Smooth muscle cell (in vitro differentiated cells): ENCODE measurements around the gene VSX2. TPM values are rescaled to one million over a fixed set of nuclear protein-coding genes. Genes with fewer than 3 reads are reported as not detected.
A peak's percentile ranks its signal among the peaks of the same experiment; 100 is the strongest.

Experiments used
- DNase-seq: peaks from one replicate; lab custom pipeline; 2025; ENCODE audit not compliant: unreplicated experiment; lab: John Stamatoyannopoulos, UW
- H2AFZ ChIP-seq: fragments of 200-600 bp; sonication (generic); 2 replicates; pipeline ENCODE4 v1.6.0; 2016; ENCODE audit warnings: antibody characterized with exemption, low read depth, mild to moderate bottlenecking
- H3F3A ChIP-seq: fragments of 200-600 bp; sonication (generic); 2 replicates; pipeline ENCODE4 v1.6.0; 2017; ENCODE audit warnings: antibody characterized with exemption, low read depth
- H3K27ac ChIP-seq: fragments of 200-600 bp; sonication (generic); 2 replicates; pipeline ENCODE4 v1.5.1; 2016; ENCODE audit warnings: low read depth, mild to moderate bottlenecking
- H3K27me3 ChIP-seq: fragments of 200-600 bp; sonication (generic); 2 replicates; pipeline ENCODE4 v1.6.1; 2016; ENCODE audit warnings: low read depth, mild to moderate bottlenecking
- H3K36me3 ChIP-seq: fragments of 200-600 bp; sonication (generic); 2 replicates; pipeline ENCODE4 v1.5.1; 2016; ENCODE audit warnings: low read depth
- H3K4me1 ChIP-seq: fragments of 200-600 bp; sonication (generic); 2 replicates; pipeline ENCODE4 v1.5.1; 2016; ENCODE audit warnings: low read depth
- H3K4me2 ChIP-seq: fragments of 200-600 bp; sonication (generic); 2 replicates; pipeline ENCODE4 v1.6.0; 2016; ENCODE audit warnings: mild to moderate bottlenecking
- H3K4me3 ChIP-seq: fragments of 200-600 bp; sonication (generic); 2 replicates; pipeline ENCODE4 v1.5.1; 2016; ENCODE audit warnings: mild to moderate bottlenecking
- H3K79me2 ChIP-seq: fragments of 200-600 bp; sonication (generic); 2 replicates; pipeline ENCODE4 v1.6.0; 2016; ENCODE audit warnings: low read depth, mild to moderate bottlenecking
- H3K9ac ChIP-seq: fragments of 200-600 bp; sonication (generic); 2 replicates; pipeline ENCODE4 v1.6.0; 2016; ENCODE audit warnings: low read depth
- H3K9me3 ChIP-seq: fragments of 200-600 bp; sonication (generic); replicated peaks from 2 replicates; pipeline ENCODE4 v1.5.1; 2016; ENCODE audit warnings: low read depth
- H4K20me1 ChIP-seq: fragments of 200-600 bp; sonication (generic); 2 replicates; pipeline ENCODE4 v1.6.0; 2016; ENCODE audit warnings: low read depth
- WGBS: methylation state at CpG from one replicate; pipeline ENCODE4 v1.1.7; 2016; ENCODE audit warnings: low lambda C conversion rate; 5-methylcytosine and 5-hydroxymethylcytosine counted together
- polyA plus RNA-seq: library from polyadenylated mRNA; unstranded; fragments of >200 nt; fragmentation: Nextera tagmentation; extraction: Ambion mirVana; gene quantifications from 2 replicates; pipeline ENCODE4 v1.2.1, GENCODE V29; 2016
- total RNA-seq: library from RNA; depleted of rRNA; stranded (reverse); fragments of >200 nt; gene quantifications from 2 replicates; pipeline ENCODE4 v1.2.3, GENCODE V29; 2014
- TF ChIP-seq, protein P1 (sequence below): fragments of 200-600 bp; sonication (generic); IDR thresholded peaks from 2 replicates; pipeline ENCODE4 v1.5.1; 2017; ENCODE audit warnings: borderline replicate concordance, mild to moderate bottlenecking, antibody characterized with exemption; ENCODE audit not compliant: insufficient read depth, poor library complexity, severe bottlenecking

VSX2 gene
- total and polyA plus RNA-seq, 2 experiments from 2014 or later = not detected

DNA sequence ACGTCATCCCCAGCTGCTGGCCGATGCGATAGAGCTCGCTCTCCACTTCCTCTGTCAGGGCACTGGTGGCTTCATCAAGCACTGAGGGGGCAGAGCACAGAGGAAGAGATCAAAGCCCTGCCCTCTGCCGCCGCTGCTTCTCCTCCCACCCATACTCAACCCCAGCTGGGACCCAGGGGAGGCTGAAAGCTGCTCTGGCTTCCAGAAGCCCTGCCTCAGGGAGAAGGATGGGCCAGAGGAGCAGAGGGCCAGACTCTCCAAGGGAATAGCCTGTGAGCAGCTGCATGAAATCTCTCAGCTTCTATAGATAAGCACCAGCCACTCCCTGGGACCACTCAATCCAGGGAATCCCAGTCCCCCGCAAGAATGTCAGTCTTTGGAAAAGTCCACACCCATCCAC is 47.5 kb downstream of the VSX2 start:
- Histone ChIP-seq H3K27me3 (no peaks in the 10 kb centered on the region), H3K4me3 (no peak overlapping the region), H3F3A (no peaks in the 10 kb centered on the region), H3K9ac (no peak overlapping the region), H3K4me1 (no peaks in the 10 kb centered on the region), H3K36me3 (no peaks in the 10 kb centered on the region), H4K20me1 (peaks cover 6% of the 10 kb centered on the region), H3K9me3 (no peaks in the 10 kb centered on the region), H3K27ac (no peak overlapping the region), H2AFZ (no peak overlapping the region), H3K79me2 (no peaks in the 10 kb centered on the region), H3K4me2 (no peak overlapping the region)
- 95% methylated on average over 7 of the region's 7 CpGs for WGBS
- TF ChIP-seq, protein P1, sequence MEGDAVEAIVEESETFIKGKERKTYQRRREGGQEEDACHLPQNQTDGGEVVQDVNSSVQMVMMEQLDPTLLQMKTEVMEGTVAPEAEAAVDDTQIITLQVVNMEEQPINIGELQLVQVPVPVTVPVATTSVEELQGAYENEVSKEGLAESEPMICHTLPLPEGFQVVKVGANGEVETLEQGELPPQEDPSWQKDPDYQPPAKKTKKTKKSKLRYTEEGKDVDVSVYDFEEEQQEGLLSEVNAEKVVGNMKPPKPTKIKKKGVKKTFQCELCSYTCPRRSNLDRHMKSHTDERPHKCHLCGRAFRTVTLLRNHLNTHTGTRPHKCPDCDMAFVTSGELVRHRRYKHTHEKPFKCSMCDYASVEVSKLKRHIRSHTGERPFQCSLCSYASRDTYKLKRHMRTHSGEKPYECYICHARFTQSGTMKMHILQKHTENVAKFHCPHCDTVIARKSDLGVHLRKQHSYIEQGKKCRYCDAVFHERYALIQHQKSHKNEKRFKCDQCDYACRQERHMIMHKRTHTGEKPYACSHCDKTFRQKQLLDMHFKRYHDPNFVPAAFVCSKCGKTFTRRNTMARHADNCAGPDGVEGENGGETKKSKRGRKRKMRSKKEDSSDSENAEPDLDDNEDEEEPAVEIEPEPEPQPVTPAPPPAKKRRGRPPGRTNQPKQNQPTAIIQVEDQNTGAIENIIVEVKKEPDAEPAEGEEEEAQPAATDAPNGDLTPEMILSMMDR = no peak
- no peak for DNase-seq

- Histone ChIP-seq H3K9me3 (no peaks in the 10 kb centered on the region), H3K36me3 (no peaks in the 10 kb centered on the region), H3K9ac (no peak overlapping the region), H3K27me3 (no peaks in the 10 kb centered on the region), H3K79me2 (no peaks in the 10 kb centered on the region), H3K27ac (no peak overlapping the region), H3K4me3 (no peak overlapping the region), H4K20me1 (peaks cover 35% of the 10 kb centered on the region), H3F3A (no peaks in the 10 kb centered on the region), H3K4me1 (no peaks in the 10 kb centered on the region), H3K4me2 (no peak overlapping the region), H2AFZ (no peak overlapping the region)
- no peak for DNase-seq
- TF ChIP-seq, protein P1 = no peak
- WGBS = 95% methylated on average over 4 of the region's 5 CpGs
Measured at GRCh38 chr14:74289801-74290200, 50.6 kb downstream of the VSX2 start.

DNA sequence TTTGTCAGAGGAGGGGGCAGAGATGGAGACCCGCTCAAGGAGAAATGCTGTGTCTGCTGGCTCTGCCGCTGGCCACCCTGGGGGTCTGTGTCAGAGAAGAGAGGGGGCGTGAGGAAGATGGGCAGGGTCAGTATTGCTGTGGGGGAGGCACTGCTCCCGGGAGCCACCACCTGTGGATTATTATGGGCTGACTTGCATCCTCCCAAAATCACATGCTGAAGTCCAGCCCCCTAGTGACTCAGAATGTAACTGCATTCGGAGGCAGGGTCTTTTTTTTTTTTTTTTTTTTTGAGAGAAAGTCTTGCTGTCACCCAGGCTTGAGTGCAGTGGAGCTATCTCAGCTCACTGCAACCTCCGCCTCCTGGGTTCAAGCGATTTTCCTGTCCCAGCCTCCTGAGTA is 51.2 kb downstream of the VSX2 start:
- H3K9ac ChIP-seq = no peak overlapping the region
- no peak overlapping the region for H2AFZ ChIP-seq
- H3K27me3 ChIP-seq = no peaks in the 10 kb centered on the region
- whole genome bisulfite sequencing = 78% methylated on average over 7 of the region's 7 CpGs
- no peaks in the 10 kb centered on the region for H3K4me1 ChIP-seq
- H3K79me2 ChIP-seq = no peaks in the 10 kb centered on the region
- H3K4me3 ChIP-seq = no peak overlapping the region
- H4K20me1 ChIP-seq = peaks cover 42% of the 10 kb centered on the region
- no peaks in the 10 kb centered on the region for H3K36me3 ChIP-seq
- no peaks in the 10 kb centered on the region for H3F3A ChIP-seq
- no peaks in the 10 kb centered on the region for H3K9me3 ChIP-seq
- DNase-seq = no peak
- no peak overlapping the region for H3K27ac ChIP-seq
- no peak overlapping the region for H3K4me2 ChIP-seq
- TF ChIP-seq, protein P1 = peak; percentile 36

- H3K27ac ChIP-seq = no peak overlapping the region
- no peak overlapping the region for H3K4me2 ChIP-seq
- no peaks in the 10 kb centered on the region for H3K4me1 ChIP-seq
- no peak for DNase-seq
- H3K79me2 ChIP-seq = no peaks in the 10 kb centered on the region
- H3K36me3 ChIP-seq = no peaks in the 10 kb centered on the region
- H2AFZ ChIP-seq = no peak overlapping the region
- no peaks in the 10 kb centered on the region for H3K9me3 ChIP-seq
- H4K20me1 ChIP-seq = peaks cover 57% of the 10 kb centered on the region
- H3K9ac ChIP-seq = no peak overlapping the region
- WGBS = 96% methylated on average over 11 of the region's 11 CpGs
- H3F3A ChIP-seq = no peaks in the 10 kb centered on the region
- TF ChIP-seq, protein P1 = no peak
- H3K27me3 ChIP-seq = no peaks in the 10 kb centered on the region
- no peak overlapping the region for H3K4me3 ChIP-seq
Measured at GRCh38 chr14:74292061-74292460, 52.8 kb downstream of the VSX2 start.
